ENCODE data around the gene ARSD.
"Not testable (repeated sequence)": the region's sequence is repeated elsewhere in the genome, so short reads cannot be mapped to it uniquely, and the experiment has no call there.

The ARSD gene, protein sequence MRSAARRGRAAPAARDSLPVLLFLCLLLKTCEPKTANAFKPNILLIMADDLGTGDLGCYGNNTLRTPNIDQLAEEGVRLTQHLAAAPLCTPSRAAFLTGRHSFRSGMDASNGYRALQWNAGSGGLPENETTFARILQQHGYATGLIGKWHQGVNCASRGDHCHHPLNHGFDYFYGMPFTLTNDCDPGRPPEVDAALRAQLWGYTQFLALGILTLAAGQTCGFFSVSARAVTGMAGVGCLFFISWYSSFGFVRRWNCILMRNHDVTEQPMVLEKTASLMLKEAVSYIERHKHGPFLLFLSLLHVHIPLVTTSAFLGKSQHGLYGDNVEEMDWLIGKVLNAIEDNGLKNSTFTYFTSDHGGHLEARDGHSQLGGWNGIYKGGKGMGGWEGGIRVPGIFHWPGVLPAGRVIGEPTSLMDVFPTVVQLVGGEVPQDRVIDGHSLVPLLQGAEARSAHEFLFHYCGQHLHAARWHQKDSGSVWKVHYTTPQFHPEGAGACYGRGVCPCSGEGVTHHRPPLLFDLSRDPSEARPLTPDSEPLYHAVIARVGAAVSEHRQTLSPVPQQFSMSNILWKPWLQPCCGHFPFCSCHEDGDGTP

DNA sequence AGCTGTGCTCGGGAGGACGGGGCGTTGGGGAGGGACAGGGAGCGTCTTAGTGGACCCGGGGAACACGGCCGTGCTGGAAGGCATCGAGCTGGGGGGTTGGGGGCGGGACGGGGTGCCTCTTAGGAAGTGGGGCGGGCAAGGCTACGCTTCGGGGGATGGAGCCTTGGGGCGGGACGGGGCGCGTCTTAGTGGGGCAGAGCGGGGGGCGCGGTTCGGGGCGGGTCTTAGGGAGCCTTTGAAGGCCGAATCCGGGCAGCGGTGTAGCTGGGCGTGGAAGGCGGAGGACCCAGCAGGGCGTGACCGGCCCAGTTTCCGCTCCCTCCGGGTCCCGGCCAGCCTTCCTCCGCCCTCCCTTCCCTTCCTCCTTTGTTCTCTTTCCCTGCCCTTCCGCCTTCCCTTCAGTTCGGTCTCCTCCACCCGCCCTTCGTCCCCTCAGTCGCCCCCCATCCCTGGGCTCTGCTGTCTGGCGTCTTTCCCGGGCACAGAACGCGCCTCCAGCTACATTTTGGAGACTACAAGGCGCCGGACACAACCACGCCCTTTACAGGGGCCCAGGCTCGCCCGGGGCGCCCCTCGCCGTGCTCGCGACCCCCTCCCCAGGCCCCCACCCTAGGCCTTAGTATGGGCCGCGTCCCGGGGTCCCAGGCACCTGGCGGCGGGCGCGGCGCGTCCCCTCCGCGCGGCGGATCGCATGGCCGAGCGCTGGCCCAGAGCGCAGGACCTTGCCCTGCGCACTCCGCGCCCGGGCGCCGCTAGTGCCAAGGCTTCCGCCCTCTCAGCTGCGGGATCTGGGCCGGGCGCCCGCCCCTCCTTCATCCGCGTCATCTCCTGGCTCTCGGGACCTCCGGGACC lies at the start of gene ARSD:
Gene ARSD, minus strand, starts transcription at position 757 of the 852 bp plus-strand sequence. Its CDS starts 64 bp downstream, at position 693.
- DNase-seq, result peak; percentile 7 to 11

DNA sequence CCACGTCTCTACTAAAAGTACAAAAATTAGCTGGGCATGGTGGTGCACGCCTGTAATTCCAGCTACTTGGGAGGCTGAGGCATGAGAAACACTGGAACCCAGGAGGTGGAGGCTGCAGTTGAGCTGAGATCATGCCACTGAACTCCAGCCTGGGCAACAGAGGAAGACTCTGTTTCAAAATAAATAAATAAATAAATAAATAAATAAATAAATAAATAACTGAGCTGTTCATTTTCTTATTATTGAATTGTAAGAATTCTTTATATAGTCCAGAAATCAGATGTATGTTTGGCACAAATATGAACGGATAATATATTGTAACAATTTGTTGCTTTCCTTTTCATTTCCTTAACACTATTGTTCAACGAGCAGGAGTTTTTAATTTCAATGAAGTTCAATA lies 49.5 kb upstream of the ARSD start:
- DNase-seq, result not testable (repeated sequence)

- DNase-seq, result no peak
Observed at GRCh38 chrX:2974961-2975360, 45.8 kb upstream of the ARSD start.

GRCh38 chrX:2972391-2972790 lies 43.3 kb upstream of the ARSD start:
- no peak for DNase-seq

- DNase-seq, result no peak
Observed at GRCh38 chrX:2969021-2969420, 39.9 kb upstream of the ARSD start.

DNA sequence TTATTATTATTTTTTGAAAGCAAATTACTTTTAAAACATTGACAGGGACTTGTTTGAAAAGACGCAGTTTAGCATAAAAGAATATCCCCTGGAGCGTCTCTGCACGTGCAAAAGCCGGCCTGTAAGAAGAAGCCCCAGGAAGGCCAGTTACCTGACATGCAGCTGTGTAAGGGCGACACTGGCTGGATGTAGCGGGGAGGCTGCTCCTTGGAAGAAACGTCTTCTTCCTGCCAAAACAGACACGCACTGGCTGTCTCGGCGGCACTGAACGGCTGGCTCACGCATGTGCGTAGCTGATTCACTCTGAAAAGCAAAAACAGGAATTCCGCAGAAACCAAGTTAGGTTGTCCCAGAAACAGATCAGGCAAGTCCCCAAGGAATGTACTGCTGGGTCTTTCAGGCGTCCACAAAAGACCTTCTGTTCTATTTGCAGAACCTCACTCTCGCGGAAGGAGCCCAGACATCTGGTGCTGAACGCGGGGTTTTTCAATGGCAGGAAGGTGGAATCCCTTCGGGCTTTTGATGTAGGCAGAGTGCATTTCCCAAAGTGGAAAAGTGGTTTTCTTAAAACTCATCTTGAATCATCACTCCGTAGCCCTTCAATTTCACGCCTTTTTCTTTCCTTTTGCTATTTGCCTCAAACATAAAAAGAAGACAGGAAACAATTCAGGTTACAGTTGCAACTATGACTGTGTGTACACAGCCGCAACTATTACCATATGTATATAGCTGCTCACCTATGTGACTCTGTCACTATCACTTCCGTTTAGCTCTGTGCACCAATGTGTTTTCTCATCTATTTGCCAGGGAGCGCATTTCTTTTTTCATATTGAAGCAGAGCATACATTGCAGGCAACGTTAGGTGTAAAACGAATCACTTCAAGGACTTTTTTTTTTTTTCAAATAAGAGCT lies 39.1 kb upstream of the ARSD start:
- DNase-seq, result no peak

- DNase-seq, result no peak
Observed at GRCh38 chrX:2967584-2967983, 38.4 kb upstream of the ARSD start.

GRCh38 chrX:2967012-2967411 lies 37.9 kb upstream of the ARSD start:
- DNase-seq, result no peak

GRCh38 chrX:2965965-2966364 lies 36.8 kb upstream of the ARSD start:
- DNase-seq, result no peak

GRCh38 chrX:2963992-2964794 lies 35.1 kb upstream of the ARSD start:
- not testable (repeated sequence) for DNase-seq

- not testable (repeated sequence) for DNase-seq
Observed at GRCh38 chrX:2963449-2963848, 34.3 kb upstream of the ARSD start.

DNA sequence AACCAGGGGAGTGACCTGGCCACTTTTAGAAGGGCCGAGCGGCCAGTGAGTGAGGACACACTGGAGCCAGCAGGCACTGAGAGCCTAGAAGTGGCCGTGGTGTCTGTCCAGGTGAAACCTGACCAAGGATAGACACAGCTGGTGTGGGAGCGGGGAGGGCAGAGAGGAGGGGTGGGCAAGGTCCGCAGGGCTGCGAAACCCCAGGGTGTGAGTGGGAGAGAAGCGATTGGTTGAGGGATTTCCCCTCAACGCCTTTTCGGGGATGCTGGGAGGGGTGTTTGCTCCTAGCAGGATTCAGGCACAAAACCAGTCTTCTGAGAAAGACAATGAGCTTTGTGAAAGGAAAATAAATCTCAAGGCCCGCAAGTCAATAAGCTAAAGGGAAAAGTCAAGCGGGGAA lies 33.2 kb upstream of the ARSD start:
- no peak for DNase-seq

DNA sequence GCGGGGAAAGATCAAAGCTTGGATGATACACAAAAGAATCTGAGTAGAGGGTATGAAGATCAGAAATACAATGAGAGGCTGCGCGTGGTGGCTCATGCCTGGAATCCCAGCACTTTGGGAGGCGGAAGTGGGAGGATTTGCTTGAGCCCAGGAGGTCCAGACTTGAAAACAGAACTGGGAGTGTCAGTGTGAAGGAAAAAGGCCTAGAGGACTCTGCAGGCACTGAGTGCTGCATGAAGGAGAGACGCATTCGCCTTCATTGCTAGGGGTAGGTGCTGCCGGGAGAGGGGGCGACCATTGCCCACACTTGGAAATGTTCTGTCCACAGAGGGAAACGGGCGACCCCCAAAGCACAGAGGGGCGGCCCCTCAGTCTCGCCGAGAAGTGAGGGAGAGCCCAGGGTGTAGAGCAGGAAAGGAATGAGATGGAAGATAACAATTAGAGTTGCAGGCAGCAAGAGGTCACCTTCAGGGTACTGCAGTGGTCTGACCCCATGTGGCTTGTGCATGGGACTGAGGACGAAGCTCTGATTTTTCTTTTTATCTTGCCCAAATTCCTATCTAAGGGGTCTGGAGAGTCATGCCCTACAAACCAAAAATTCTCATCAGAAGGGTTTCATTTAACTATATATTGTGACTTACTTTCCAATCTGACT lies 31.8 kb upstream of the ARSD start:
- DNase-seq, result no peak

- no peak for DNase-seq
Observed at GRCh38 chrX:2958199-2958598, 29.1 kb upstream of the ARSD start.

GRCh38 chrX:2955838-2956237 lies 26.7 kb upstream of the ARSD start:
- no peak for DNase-seq

DNA sequence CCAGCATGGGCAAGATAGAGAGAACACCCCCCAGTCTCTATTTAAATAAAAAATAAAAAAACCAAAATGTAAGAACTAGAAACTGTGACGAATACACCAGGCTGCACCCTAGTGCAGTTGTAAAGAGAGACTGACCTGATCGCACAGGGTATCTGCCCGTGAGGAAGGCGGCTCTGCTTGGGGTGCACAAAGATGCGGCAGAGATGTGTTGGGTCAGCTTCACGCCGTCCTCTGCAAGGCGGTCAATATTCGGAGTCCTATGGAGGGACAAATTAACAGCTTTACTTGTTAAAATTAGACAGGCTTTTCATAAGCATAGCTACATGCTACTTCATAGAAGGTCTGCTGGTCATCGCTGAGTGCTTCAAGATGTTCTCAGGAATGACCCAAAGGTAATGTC lies 26.1 kb upstream of the ARSD start:
- DNase-seq, result no peak

- no peak for DNase-seq
Observed at GRCh38 chrX:2954541-2954940, 25.4 kb upstream of the ARSD start.

GRCh38 chrX:2937942-2938341 lies 8.8 kb upstream of the ARSD start:
- not testable (repeated sequence) for DNase-seq

DNA sequence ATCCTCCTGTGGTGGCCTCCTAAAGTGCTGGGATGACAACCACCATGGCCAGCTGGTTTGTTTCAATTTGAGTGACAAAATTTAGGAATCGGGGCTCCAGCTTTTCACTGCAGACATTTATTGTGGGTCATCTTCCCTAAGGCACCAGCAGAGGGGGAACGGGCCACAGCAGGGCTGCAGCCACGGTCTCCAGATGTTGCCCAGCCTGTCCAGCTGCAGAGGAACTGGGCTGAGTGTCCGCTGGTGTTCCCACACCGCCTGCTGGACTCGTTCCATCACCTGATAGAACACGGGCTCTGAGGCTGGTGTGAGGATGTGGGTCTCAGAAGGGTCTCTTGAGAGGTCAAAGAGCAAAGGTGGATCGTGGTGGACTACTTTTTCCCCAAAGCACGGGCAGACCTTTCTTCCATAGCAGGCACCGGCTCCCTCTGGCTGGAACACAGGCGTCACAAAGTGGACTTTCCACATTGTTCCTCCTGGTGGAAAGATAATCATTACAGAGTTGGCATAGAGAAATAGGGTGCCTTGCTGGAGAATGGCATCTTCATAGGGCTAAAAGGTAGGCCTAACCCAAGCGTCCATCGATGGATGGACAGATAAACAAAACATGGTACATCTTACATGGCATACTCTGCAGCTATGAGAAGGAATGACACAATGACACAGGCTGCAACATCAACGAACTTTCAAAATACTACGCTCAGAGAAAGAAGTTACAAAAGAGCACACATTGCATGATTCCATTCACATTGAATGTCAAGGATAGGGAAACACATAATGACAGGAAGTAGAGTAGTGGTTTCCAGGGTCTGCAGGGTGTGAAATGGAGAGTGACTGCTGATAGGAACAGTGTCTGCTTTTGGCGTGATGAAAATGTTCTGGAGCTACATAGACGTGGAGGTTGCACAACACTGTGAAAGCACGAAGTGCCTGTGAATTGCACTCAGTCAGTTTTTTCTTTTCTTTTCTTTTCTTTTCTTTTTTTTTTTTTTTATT lies 5.9 kb upstream of the ARSD start:
- DNase-seq, result no peak

Measured in activated CD4-positive, alpha-beta T cell treated with anti-CD3 and anti-CD28 coated beads for 4 hours (primary cell).